HCT116 (cell line): ENCODE data around the gene SDK1. TPM values are rescaled to one million over a fixed set of nuclear protein-coding genes. Genes with fewer than 3 reads are reported as not detected.

ENCODE experiments used
- ATAC-seq: fragments of 200-7000 bp; cut with Tn5 transposase; 2 replicates; pipeline ENCODE4 v1.9.1; 2020; ENCODE audit warnings: mild to moderate bottlenecking, moderate library complexity
- BruUV-seq: library from RNA; stranded (reverse); fragments of 400-500 nt; replicated peaks from 2 replicates; lab custom pipeline; 2021; lab: Mats Ljungman, UMichigan
- CTCF ChIA-PET: fragments of 300-600 bp; sonication (Branson Sonifier 250); formaldehyde crosslinking; loops from one replicate; lab custom pipeline; 2021; ENCODE audit warnings: antibody characterized with exemption; lab: Charles Lee
- POLR2A ChIA-PET: fragments of 300-600, 350-600 bp; sonication (Branson Sonifier 250); formaldehyde crosslinking; loops from one replicate; lab custom pipeline; 2021; ENCODE audit warnings: antibody characterized with exemption; lab: Charles Lee
- RAD21 ChIA-PET, 2 experiments: fragments of 300-600 bp; sonication (Branson Sonifier 250); formaldehyde crosslinking; loops; one replicate each; lab custom pipeline; 2023; ENCODE audit warnings: low total read pairs in 2 of 2; ENCODE audit not compliant: uncharacterized antibody in 2 of 2, unreplicated experiment in 2 of 2, low non-redundant PET in 1 of 2; lab: Charles Lee
- DNase-seq: peaks from one replicate; pipeline ENCODE4 v3.0.0-alpha.2; 2010; ENCODE audit warnings: low read depth, low spot score
- H2AFZ ChIP-seq: fragments of 200-600 bp; shearing (Covaris generic), sonication (generic); 2 replicates; pipeline ENCODE4 v1.6.1; 2017; ENCODE audit warnings: low read depth, mixed run types, mixed read lengths, antibody characterized with exemption, low read length; ENCODE audit not compliant: poor library complexity, severe bottlenecking
- H3K27ac ChIP-seq: 2 replicates; pipeline ENCODE4 v1.5.1; 2012; ENCODE audit warnings: low read depth, low read length
- H3K27me3 ChIP-seq: fragments of 200-600 bp; sonication (generic); 2 replicates; pipeline ENCODE4 v1.6.1; 2016; ENCODE audit warnings: mixed run types, low read length, mixed read lengths; ENCODE audit not compliant: insufficient read depth
- H3K36me3 ChIP-seq, 2 experiments: fragments of 200-500 bp in 1 of 2; fragments of 200-600 bp in 1 of 2; sonication (Bioruptor generic) in 1 of 2; sonication (generic) in 1 of 2; 2 replicates each; pipeline versions ENCODE4 v1.5.1 to v1.6.1; 2014 to 2016; ENCODE audit warnings: low read length in 2 of 2, inconsistent platforms in 1 of 2, mixed read lengths in 1 of 2, mixed run types in 1 of 2; ENCODE audit not compliant: insufficient read depth in 2 of 2, control insufficient read depth in 1 of 2
- H3K4me1 ChIP-seq, 2 experiments: fragments of 200-600 bp in 1 of 2; sonication (generic) in 1 of 2; 2 replicates each; pipeline versions ENCODE4 v1.5.1 to v1.6.1; 2012 to 2017; ENCODE audit warnings: low read length in 2 of 2, inconsistent platforms in 1 of 2, mild to moderate bottlenecking in 1 of 2, mixed read lengths in 1 of 2, mixed run types in 1 of 2, moderate library complexity in 1 of 2; ENCODE audit not compliant: insufficient read depth in 2 of 2, control insufficient read depth in 1 of 2
- H3K4me2 ChIP-seq: fragments of 200-600 bp; sonication (generic); 2 replicates; pipeline ENCODE4 v1.6.1; 2017; ENCODE audit warnings: mixed run types, low read length, mixed read lengths
- H3K4me3 ChIP-seq, 2 experiments: fragments of 200-600 bp in 1 of 2; sonication (generic) in 1 of 2; replicated peaks in 1 of 2; 2 replicates each; pipeline ENCODE4 v1.5.1; 2011 to 2016; ENCODE audit warnings: low read length in 2 of 2, control low read depth in 1 of 2, low read depth in 1 of 2, mild to moderate bottlenecking in 1 of 2, mixed read lengths in 1 of 2, mixed run types in 1 of 2
- H3K79me2 ChIP-seq: fragments of 200-600 bp; sonication (generic); 2 replicates; pipeline ENCODE4 v1.6.1; 2017; ENCODE audit warnings: mild to moderate bottlenecking, mixed run types, low read length, moderate library complexity, mixed read lengths; ENCODE audit not compliant: insufficient read depth
- H3K9ac ChIP-seq: fragments of 200-600 bp; sonication (generic); 2 replicates; pipeline ENCODE4 v1.6.1; 2016; ENCODE audit warnings: low read length, mixed read lengths
- H3K9me2 ChIP-seq: fragments of 200-600 bp; sonication (generic), shearing (Covaris generic); 2 replicates; pipeline ENCODE4 v1.6.1; 2017; ENCODE audit warnings: mixed run types, mild to moderate bottlenecking, moderate library complexity; ENCODE audit not compliant: insufficient read depth
- H3K9me3 ChIP-seq, 2 experiments: fragments of 200-500 bp in 1 of 2; fragments of 200-600 bp in 1 of 2; sonication (Bioruptor generic) in 1 of 2; sonication (generic) in 1 of 2; 2 replicates each; pipeline ENCODE4 v1.6.1; 2014 to 2017; ENCODE audit warnings: low read length in 2 of 2, mixed read lengths in 2 of 2, inconsistent platforms in 1 of 2, low read depth in 1 of 2, mild to moderate bottlenecking in 1 of 2, mixed run types in 1 of 2, moderate library complexity in 1 of 2; ENCODE audit not compliant: control insufficient read depth in 1 of 2, insufficient read depth in 1 of 2
- H4K20me1 ChIP-seq: fragments of 200-600 bp; sonication (generic), shearing (Covaris generic); 2 replicates; pipeline ENCODE4 v1.6.1; 2017; ENCODE audit warnings: mixed run types, mild to moderate bottlenecking, moderate library complexity; ENCODE audit not compliant: insufficient read depth
- CTCF ChIP-seq, 3 experiments: fragments of 200-600 bp in 1 of 3; sonication (generic) in 1 of 3; IDR thresholded peaks in 2 of 3; conservative IDR thresholded peaks in 1 of 3; 2 replicates each; pipeline ENCODE4 v1.5.1; 2012 to 2017; ENCODE audit warnings: low read depth in 2 of 3, low read length in 2 of 3, antibody characterized with exemption in 1 of 3, borderline replicate concordance in 1 of 3, control low read depth in 1 of 3, mild to moderate bottlenecking in 1 of 3, mixed read lengths in 1 of 3, mixed run types in 1 of 3, moderate library complexity in 1 of 3; ENCODE audit not compliant: insufficient read depth in 1 of 3
- EGR1 ChIP-seq: IDR thresholded peaks from 2 replicates; pipeline ENCODE4 v1.6.1; 2012; ENCODE audit warnings: low read depth
- ELF1 ChIP-seq: IDR thresholded peaks from 2 replicates; pipeline ENCODE4 v1.6.1; 2012; ENCODE audit warnings: low read depth, borderline replicate concordance
- EZH2 ChIP-seq: fragments of 200-600 bp; sonication (generic); IDR thresholded peaks from 2 replicates; pipeline ENCODE4 v1.6.1; 2017; ENCODE audit warnings: antibody characterized with exemption, mixed run types
- EZH2phosphoT487 ChIP-seq: fragments of 200-600 bp; IDR thresholded peaks from 2 replicates; pipeline ENCODE4 v1.6.1; 2018; ENCODE audit warnings: antibody characterized with exemption, borderline replicate concordance
- JUND ChIP-seq: IDR thresholded peaks from 2 replicates; pipeline ENCODE4 v1.6.1; 2012
- RAD21 ChIP-seq: IDR thresholded peaks from 2 replicates; pipeline ENCODE4 v1.6.1; 2012; ENCODE audit warnings: low read depth, mild to moderate bottlenecking
- REST ChIP-seq: IDR thresholded peaks from 2 replicates; pipeline ENCODE4 v1.6.1; 2012; ENCODE audit warnings: low read depth
- TCF7L2 ChIP-seq: IDR thresholded peaks from 2 replicates; pipeline ENCODE4 v1.7.0; 2011; ENCODE audit warnings: borderline replicate concordance, inconsistent platforms; ENCODE audit not compliant: insufficient read depth, insufficient read length; ENCODE audit errors: extremely low read depth
- YY1 ChIP-seq: IDR thresholded peaks from 2 replicates; pipeline ENCODE4 v1.6.1; 2011; ENCODE audit warnings: low read length, low read depth, moderate library complexity, mild to moderate bottlenecking; ENCODE audit not compliant: insufficient replicate concordance; ENCODE audit errors: extremely low read depth
- ZNF274 ChIP-seq: fragments of 200-500 bp; sonication (Bioruptor generic); IDR thresholded peaks from 2 replicates; pipeline ENCODE4 v1.6.1; 2014; ENCODE audit warnings: mild to moderate bottlenecking, low read depth, low read length, inconsistent platforms
- intact Hi-C: fragments of 100-400 bp; cut with micrococcal nuclease; formaldehyde crosslinking; loops from 2 replicates; pipeline ENCODE4 v1.10.0; 2022
- total RNA-seq: library from RNA; stranded (reverse); gene quantifications from one replicate; pipeline ENCODE4 v1.2.1, GENCODE V29; 2021; ENCODE audit not compliant: unreplicated experiment
- TF ChIP-seq, protein P1 (sequence below): IDR thresholded peaks from 2 replicates; pipeline ENCODE4 v1.6.1; 2011; ENCODE audit warnings: mild to moderate bottlenecking, low read length, moderate library complexity; ENCODE audit not compliant: insufficient replicate concordance; ENCODE audit errors: extremely low read depth

The SDK1 gene
- total RNA-seq, 1 experiment from 2014 or later: 0.05 TPM

GRCh38 chr7:4110438-4110837 lies 809.4 kb downstream of the SDK1 start (continued):
- TF ChIP-seq REST (no peak), RAD21 (no peak), YY1 (no peak), ZNF274 (no peak), EGR1 (no peak)

DNA sequence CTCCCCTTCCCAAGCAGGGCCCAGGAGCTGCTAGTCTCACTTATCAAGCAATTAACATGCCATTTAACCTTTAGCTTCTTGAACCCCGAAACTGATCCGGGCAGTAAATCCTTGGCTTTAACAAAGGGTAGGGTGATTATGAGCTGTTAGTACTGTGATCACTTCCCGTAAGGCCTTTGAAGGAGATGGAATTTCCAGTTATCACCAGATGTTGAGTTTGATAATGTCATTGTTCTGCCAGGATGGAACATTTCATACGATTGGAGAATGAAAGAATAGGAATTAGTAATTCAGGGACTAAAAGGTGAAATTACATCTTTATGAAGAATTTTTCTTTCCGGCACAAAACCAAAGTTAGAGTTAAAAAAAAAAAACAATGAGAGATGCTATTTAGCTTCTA lies 810.1 kb downstream of the SDK1 start:
- TF ChIP-seq, protein P1, sequence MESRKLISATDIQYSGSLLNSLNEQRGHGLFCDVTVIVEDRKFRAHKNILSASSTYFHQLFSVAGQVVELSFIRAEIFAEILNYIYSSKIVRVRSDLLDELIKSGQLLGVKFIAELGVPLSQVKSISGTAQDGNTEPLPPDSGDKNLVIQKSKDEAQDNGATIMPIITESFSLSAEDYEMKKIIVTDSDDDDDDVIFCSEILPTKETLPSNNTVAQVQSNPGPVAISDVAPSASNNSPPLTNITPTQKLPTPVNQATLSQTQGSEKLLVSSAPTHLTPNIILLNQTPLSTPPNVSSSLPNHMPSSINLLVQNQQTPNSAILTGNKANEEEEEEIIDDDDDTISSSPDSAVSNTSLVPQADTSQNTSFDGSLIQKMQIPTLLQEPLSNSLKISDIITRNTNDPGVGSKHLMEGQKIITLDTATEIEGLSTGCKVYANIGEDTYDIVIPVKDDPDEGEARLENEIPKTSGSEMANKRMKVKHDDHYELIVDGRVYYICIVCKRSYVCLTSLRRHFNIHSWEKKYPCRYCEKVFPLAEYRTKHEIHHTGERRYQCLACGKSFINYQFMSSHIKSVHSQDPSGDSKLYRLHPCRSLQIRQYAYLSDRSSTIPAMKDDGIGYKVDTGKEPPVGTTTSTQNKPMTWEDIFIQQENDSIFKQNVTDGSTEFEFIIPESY: no peak
- no peak for TF ChIP-seq JUND
- TF ChIP-seq TCF7L2: no peak
- TF ChIP-seq CTCF (IDR thresholded peaks at IDR 0.05 in 2 of 3, conservative IDR thresholded peaks at IDR 0.05 in 1 of 3; ENCODE audit: borderline replicate concordance in 1 of 3, insufficient read depth in 1 of 3, low read depth in 2 of 3, low read length in 2 of 3): no peak
- no peak for TF ChIP-seq EZH2
- no peak for TF ChIP-seq ZNF274
- TF ChIP-seq ELF1: no peak
- TF ChIP-seq EZH2phosphoT487: no peak
- no peak for TF ChIP-seq REST
- Histone ChIP-seq H3K27ac (no peak overlapping the region), H3K27me3 (no peaks in the 10 kb centered on the region), H3K4me1 (no peaks in the 10 kb centered on the region), H3K36me3 (no peaks in the 10 kb centered on the region), H3K79me2 (no peaks in the 10 kb centered on the region), H3K9me3 (no peaks in the 10 kb centered on the region), H3K9me2 (no peaks in the 10 kb centered on the region), H4K20me1 (no peaks in the 10 kb centered on the region), H2AFZ (no peak overlapping the region), H3K4me3 (no peak overlapping the region), H3K9ac (no peak overlapping the region), H3K4me2 (no peak overlapping the region)
- intact Hi-C loops: no loop called here
- no TSS peak for BruUV-seq
- DNase-seq: no peak
- RAD21 ChIA-PET: no interaction called here
- CTCF ChIA-PET: interaction anchor here (1.3 kb wide), 1 partner anchor 8 kb away, joined by 6 read pairs; no protein-coding TSS in a partner anchor
- POLR2A ChIA-PET: no interaction called here
- ATAC-seq: no peak
